HG03060 (cell line): ENCODE measurements around the gene NCAPG2.

Experiments used
- ATAC-seq: cut with Tn5 transposase; IDR thresholded peaks from one replicate; pipeline ENCODE4 v1.9.1; 2021; ENCODE audit warnings: low read depth, moderate number of reproducible peaks; ENCODE audit not compliant: unreplicated experiment

NCAPG2 gene

GRCh38 chr7:158704524-158705233 is at the start of gene NCAPG2:
Gene NCAPG2 (minus strand): TSS chr7:158704804. CDS start chr7:158701899, 2,905 bp downstream.
- ATAC-seq: peak; percentile 95

- ATAC-seq: no peak
Measured at GRCh38 chr7:158753900-158754299, 49.3 kb upstream of the NCAPG2 start.

GRCh38 chr7:158751751-158752150 is 47.1 kb upstream of the NCAPG2 start:
- no peak for ATAC-seq

GRCh38 chr7:158751199-158751598 is 46.6 kb upstream of the NCAPG2 start:
- no peak for ATAC-seq

GRCh38 chr7:158750702-158751101 is 46.1 kb upstream of the NCAPG2 start:
- no peak for ATAC-seq

- ATAC-seq: no peak
Measured at GRCh38 chr7:158749396-158749795, 44.8 kb upstream of the NCAPG2 start.

- ATAC-seq: no peak
Measured at GRCh38 chr7:158748335-158748734, 43.7 kb upstream of the NCAPG2 start.

- no peak for ATAC-seq
Measured at GRCh38 chr7:158747408-158747807, 42.8 kb upstream of the NCAPG2 start.

- no peak for ATAC-seq
Measured at GRCh38 chr7:158746957-158747356, 42.4 kb upstream of the NCAPG2 start.

GRCh38 chr7:158745057-158745715 is 40.6 kb upstream of the NCAPG2 start:
- no peak for ATAC-seq

- ATAC-seq: no peak
Measured at GRCh38 chr7:158744070-158744469, 39.5 kb upstream of the NCAPG2 start.

GRCh38 chr7:158743219-158743618 is 38.6 kb upstream of the NCAPG2 start:
- no peak for ATAC-seq

- ATAC-seq: no peak
Measured at GRCh38 chr7:158742065-158742821, 37.6 kb upstream of the NCAPG2 start.

GRCh38 chr7:158741294-158741666 is 36.7 kb upstream of the NCAPG2 start:
- ATAC-seq: no peak

- no peak for ATAC-seq
Measured at GRCh38 chr7:158740657-158741293, 36.2 kb upstream of the NCAPG2 start.

GRCh38 chr7:158740013-158740656 is 35.5 kb upstream of the NCAPG2 start:
- no peak for ATAC-seq

- ATAC-seq: no peak
Measured at GRCh38 chr7:158738841-158739240, 34.2 kb upstream of the NCAPG2 start.

- ATAC-seq: no peak
Measured at GRCh38 chr7:158737064-158737695, 32.6 kb upstream of the NCAPG2 start.

GRCh38 chr7:158735935-158736334 is 31.3 kb upstream of the NCAPG2 start:
- ATAC-seq: no peak

GRCh38 chr7:158734861-158735260 is 30.3 kb upstream of the NCAPG2 start:
- ATAC-seq: no peak
